ENCODE results near the gene CEP97. TPM values are rescaled to one million over a fixed set of nuclear protein-coding genes. Genes with fewer than 3 reads are reported as not detected.

The CEP97 gene
- total RNA-seq, 1 donor from 2014 or later = 7.9 TPM

- H3K4me3 Mint-ChIP-seq = no peak overlapping the region
- intact Hi-C loops (cut with micrococcal nuclease) = no loop called here
- H3K27ac Mint-ChIP-seq = no peak overlapping the region
- DNase-seq (no peak), ATAC-seq (ENCODE audit: low read depth) (no peak)
- no peaks in the 10 kb centered on the region for H3K27me3 Mint-ChIP-seq
- CTCF ChIA-PET = interaction anchor here (0.8 to 1.7 kb wide), 3 partner anchors 18 to 433 kb away, joined by 3 to 5 read pairs (median 3); no protein-coding TSS in a partner anchor
- H3K4me1 Mint-ChIP-seq = peaks cover 28% of the 10 kb centered on the region
- TF ChIP-seq CTCF (IDR thresholded peaks at IDR 0.05) = no peak
- POLR2A ChIA-PET = interaction anchor here (0.6 kb wide), 1 partner anchor 130 kb away, joined by 3 read pairs; no protein-coding TSS in a partner anchor
- H3K36me3 Mint-ChIP-seq (ENCODE audit: low read depth) = peaks cover 59% of the 10 kb centered on the region
- peaks cover 6% of the 10 kb centered on the region for H3K9me3 Mint-ChIP-seq
Measured at GRCh38 chr3:101796077-101796680, 71.8 kb downstream of the CEP97 start.

- Mint-ChIP-seq H3K27me3 (no peaks in the 10 kb centered on the region), H3K27ac (no peak overlapping the region), H3K9me3 (no peaks in the 10 kb centered on the region), H3K4me3 (no peak overlapping the region), H3K36me3 (ENCODE audit: low read depth) (peaks cover 51% of the 10 kb centered on the region), H3K4me1 (peaks cover 7% of the 10 kb centered on the region)
- DNase-seq (no peak), ATAC-seq (ENCODE audit: low read depth) (no peak)
- POLR2A ChIA-PET = interaction anchor here (1.3 kb wide), 1 partner anchor 9 kb away, joined by 4 read pairs; no protein-coding TSS in a partner anchor
- intact Hi-C loops (cut with micrococcal nuclease) = no loop called here
- CTCF ChIA-PET = interaction anchor here (1.0 to 17.3 kb wide), 3 partner anchors 9 to 736 kb away, joined by 3 to 847 read pairs (median 23); no protein-coding TSS in a partner anchor
- TF ChIP-seq CTCF (IDR thresholded peaks at IDR 0.05) = no peak
Measured at GRCh38 chr3:101801174-101801573, 76.8 kb downstream of the CEP97 start.

GRCh38 chr3:101802179-101802578 is 77.8 kb downstream of the CEP97 start:
- H3K4me1 Mint-ChIP-seq = peaks cover 4% of the 10 kb centered on the region
- DNase-seq = no peak
- H3K9me3 Mint-ChIP-seq = no peaks in the 10 kb centered on the region
- no peak overlapping the region for H3K27ac Mint-ChIP-seq
- H3K27me3 Mint-ChIP-seq = no peaks in the 10 kb centered on the region
- intact Hi-C loops (cut with micrococcal nuclease) = no loop called here
- H3K4me3 Mint-ChIP-seq = no peak overlapping the region
- ATAC-seq (ENCODE audit: low read depth) = no peak
- peaks cover 48% of the 10 kb centered on the region for H3K36me3 Mint-ChIP-seq (ENCODE audit: low read depth)
- ChIA-PET POLR2A (interaction anchor here (1.0 to 2.2 kb wide), 4 partner anchors 10 to 427 kb away, joined by 3 to 9 read pairs (median 4); no protein-coding TSS in a partner anchor), CTCF (interaction anchor here (0.8 to 17.3 kb wide), 14 partner anchors 9 to 749 kb away, joined by 3 to 847 read pairs (median 4); partner anchors contain the start of gene PCNP)
- TF ChIP-seq CTCF (IDR thresholded peaks at IDR 0.05) = no peak

GRCh38 chr3:101803173-101803782 is 78.9 kb downstream of the CEP97 start:
- ATAC-seq (ENCODE audit: low read depth) (peak; percentile 100), DNase-seq (no peak)
- intact Hi-C loops (cut with micrococcal nuclease) = loop anchor here (1.0 kb wide), 2 partner anchors 108 to 733 kb away; no protein-coding TSS in a partner anchor
- H3K9me3 Mint-ChIP-seq = no peaks in the 10 kb centered on the region
- CTCF ChIA-PET = interaction anchor here (0.7 to 17.3 kb wide), 24 partner anchors 8 to 748 kb away, joined by 3 to 847 read pairs (median 4); partner anchors contain the start of genes CEP97, NXPE3 and PCNP
- no peak overlapping the region for H3K27ac Mint-ChIP-seq
- peaks cover 47% of the 10 kb centered on the region for H3K36me3 Mint-ChIP-seq (ENCODE audit: low read depth)
- peaks cover 7% of the 10 kb centered on the region for H3K4me1 Mint-ChIP-seq
- TF ChIP-seq CTCF (IDR thresholded peaks at IDR 0.05) = no peak
- POLR2A ChIA-PET = interaction anchor here (1.0 to 2.2 kb wide), 4 partner anchors 24 to 426 kb away, joined by 3 to 9 read pairs (median 4); no protein-coding TSS in a partner anchor
- no peaks in the 10 kb centered on the region for H3K27me3 Mint-ChIP-seq
- no peak overlapping the region for H3K4me3 Mint-ChIP-seq

- DNase-seq (no peak), ATAC-seq (ENCODE audit: low read depth) (no peak)
- Mint-ChIP-seq H3K36me3 (ENCODE audit: low read depth) (peaks cover 46% of the 10 kb centered on the region), H3K4me3 (no peak overlapping the region), H3K9me3 (no peaks in the 10 kb centered on the region), H3K4me1 (peaks cover 8% of the 10 kb centered on the region), H3K27me3 (no peaks in the 10 kb centered on the region), H3K27ac (no peak overlapping the region)
- TF ChIP-seq CTCF (IDR thresholded peaks at IDR 0.05) = no peak
- intact Hi-C loops (cut with micrococcal nuclease) = loop anchor here (1.0 kb wide), 2 partner anchors 109 to 732 kb away; no protein-coding TSS in a partner anchor
- ChIA-PET POLR2A (interaction anchor here (2.2 kb wide), 1 partner anchor 421 kb away, joined by 9 read pairs; no protein-coding TSS in a partner anchor), CTCF (interaction anchor here (0.9 to 17.3 kb wide), 8 partner anchors 11 to 733 kb away, joined by 3 to 847 read pairs (median 4); no protein-coding TSS in a partner anchor)
Measured at GRCh38 chr3:101803939-101804338, 79.5 kb downstream of the CEP97 start.
